HTR-8/SVneo (cell line): ENCODE data around the gene FOXI2.
A peak's percentile ranks its signal among the peaks of the same experiment; 100 is the strongest.

Source experiments
- DNase-seq: peaks from one replicate; pipeline ENCODE4 v3.0.0; 2011; ENCODE audit warnings: low spot score, mixed read lengths; ENCODE audit not compliant: insufficient read length
- FAIRE-seq: peaks from 2 replicates; lab custom pipeline; 2011; peaks lifted over from hg19 to GRCh38; lab: Jason Lieb, UNC

The FOXI2 gene

GRCh38 chr10:127736915-127737562 lies at the start of gene FOXI2:
FOXI2 (plus strand) TSS chr10:127737185; CDS start chr10:127737274, 89 bp downstream.
- DNase-seq (no peak), FAIRE-seq (no peak)

GRCh38 chr10:127687548-127687947 lies 49.4 kb upstream of the FOXI2 start:
- no peak for DNase-seq
- FAIRE-seq, result no peak

GRCh38 chr10:127690176-127690835 lies 46.7 kb upstream of the FOXI2 start:
- DNase-seq (no peak), FAIRE-seq (no peak)

GRCh38 chr10:127694580-127695193 lies 42.3 kb upstream of the FOXI2 start:
- DNase-seq (peak; percentile 13), FAIRE-seq (no peak)

GRCh38 chr10:127695431-127695830 lies 41.6 kb upstream of the FOXI2 start:
- FAIRE-seq (no peak), DNase-seq (no peak)

- FAIRE-seq, result no peak
- no peak for DNase-seq
Measured at GRCh38 chr10:127698886-127699285, 38.1 kb upstream of the FOXI2 start.

GRCh38 chr10:127699311-127699710 lies 37.7 kb upstream of the FOXI2 start:
- DNase-seq (no peak), FAIRE-seq (no peak)

GRCh38 chr10:127702271-127702670 lies 34.7 kb upstream of the FOXI2 start:
- DNase-seq (no peak), FAIRE-seq (no peak)

- no peak for FAIRE-seq
- DNase-seq, result no peak
Measured at GRCh38 chr10:127715249-127715648, 21.7 kb upstream of the FOXI2 start.

- DNase-seq, result peak; percentile 7
- no peak for FAIRE-seq
Measured at GRCh38 chr10:127715782-127716378, 21.1 kb upstream of the FOXI2 start.

GRCh38 chr10:127720142-127720541 lies 16.8 kb upstream of the FOXI2 start:
- DNase-seq (no peak), FAIRE-seq (no peak)

GRCh38 chr10:127720903-127721302 lies 16.1 kb upstream of the FOXI2 start:
- DNase-seq (no peak), FAIRE-seq (no peak)

- no peak for FAIRE-seq
- DNase-seq, result no peak
Measured at GRCh38 chr10:127734753-127735152, 2.2 kb upstream of the FOXI2 start.

GRCh38 chr10:127735156-127735555 lies 1.8 kb upstream of the FOXI2 start:
- DNase-seq, result no peak

GRCh38 chr10:127735723-127736221 lies 1.2 kb upstream of the FOXI2 start:
- FAIRE-seq (no peak), DNase-seq (no peak)

More at GRCh38 chr10:127735156-127735555, 1.8 kb upstream of the FOXI2 start:
- FAIRE-seq, result no peak

GRCh38 chr10:127736222-127736914 lies 617 bp upstream of the FOXI2 start:
- no peak for DNase-seq
- no peak for FAIRE-seq

- no peak for DNase-seq
- no peak for FAIRE-seq
Measured at GRCh38 chr10:127737563-127738511, 852 bp downstream of the FOXI2 start.

- no peak for FAIRE-seq
- DNase-seq, result no peak
Measured at GRCh38 chr10:127738512-127739424, 1.8 kb downstream of the FOXI2 start.
